GM19099 (cell line): ENCODE results near the gene C6orf136.

Experiments
- POLR2A ChIP-seq: IDR thresholded peaks from 3 replicates; pipeline ENCODE4 v1.6.1; 2011; ENCODE audit warnings: low read depth; ENCODE audit not compliant: insufficient read length; ENCODE audit errors: extremely low read depth

Gene C6orf136, protein sequence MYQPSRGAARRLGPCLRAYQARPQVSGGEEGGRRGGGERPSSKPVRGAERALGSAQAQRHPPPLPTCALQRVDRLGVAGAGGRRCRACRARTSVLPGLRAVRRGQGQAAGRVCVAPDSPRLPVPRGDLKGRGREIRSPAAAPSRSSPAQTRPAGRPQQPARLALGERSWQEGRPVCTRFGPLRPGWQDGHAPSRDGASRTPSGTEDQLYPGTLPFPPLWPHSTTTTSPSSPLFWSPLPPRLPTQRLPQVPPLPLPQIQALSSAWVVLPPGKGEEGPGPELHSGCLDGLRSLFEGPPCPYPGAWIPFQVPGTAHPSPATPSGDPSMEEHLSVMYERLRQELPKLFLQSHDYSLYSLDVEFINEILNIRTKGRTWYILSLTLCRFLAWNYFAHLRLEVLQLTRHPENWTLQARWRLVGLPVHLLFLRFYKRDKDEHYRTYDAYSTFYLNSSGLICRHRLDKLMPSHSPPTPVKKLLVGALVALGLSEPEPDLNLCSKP

DNA sequence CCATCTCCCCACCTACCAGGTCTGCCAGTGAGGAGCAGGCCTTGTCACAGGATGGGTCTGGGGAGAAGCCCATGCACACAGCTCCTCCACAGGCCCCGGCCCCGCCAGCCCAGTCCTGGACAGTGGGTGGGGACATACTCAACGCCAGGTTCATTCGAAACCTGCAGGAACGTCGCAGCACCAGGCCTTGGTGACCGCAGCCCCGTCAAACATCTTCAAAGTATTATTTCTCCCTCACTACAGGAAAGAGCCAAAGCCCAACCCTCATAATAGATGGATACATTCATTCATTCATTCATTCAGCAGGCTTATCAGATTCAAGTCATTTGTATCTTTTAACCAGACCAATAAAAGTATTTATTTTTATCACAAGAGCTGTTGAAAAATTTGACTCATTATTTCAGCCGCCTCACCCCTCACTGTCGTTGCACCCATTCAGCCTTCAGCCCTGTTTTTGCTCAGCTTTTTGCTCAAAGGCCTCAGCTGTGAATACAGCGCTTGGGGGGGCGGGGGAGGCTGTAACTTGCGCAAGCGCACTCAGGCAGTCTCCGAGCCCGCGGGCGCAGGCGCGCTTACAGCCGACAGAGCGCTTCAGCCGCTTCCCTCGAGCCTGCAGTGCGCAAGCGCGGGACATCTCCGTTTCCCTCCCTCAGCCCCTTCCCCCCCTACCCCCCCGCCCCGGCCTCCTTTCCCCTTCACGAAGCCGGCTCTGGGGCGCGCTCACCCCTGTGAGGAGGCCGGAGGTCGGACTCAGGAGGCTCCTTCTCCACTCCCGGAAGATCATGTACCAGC lies at the start of gene C6orf136:
Gene C6orf136 (plus strand): TSS at position 684 of the 792 bp plus-strand sequence. CDS start 99 bp downstream, at position 783.
- no peak for TF ChIP-seq POLR2A

DNA sequence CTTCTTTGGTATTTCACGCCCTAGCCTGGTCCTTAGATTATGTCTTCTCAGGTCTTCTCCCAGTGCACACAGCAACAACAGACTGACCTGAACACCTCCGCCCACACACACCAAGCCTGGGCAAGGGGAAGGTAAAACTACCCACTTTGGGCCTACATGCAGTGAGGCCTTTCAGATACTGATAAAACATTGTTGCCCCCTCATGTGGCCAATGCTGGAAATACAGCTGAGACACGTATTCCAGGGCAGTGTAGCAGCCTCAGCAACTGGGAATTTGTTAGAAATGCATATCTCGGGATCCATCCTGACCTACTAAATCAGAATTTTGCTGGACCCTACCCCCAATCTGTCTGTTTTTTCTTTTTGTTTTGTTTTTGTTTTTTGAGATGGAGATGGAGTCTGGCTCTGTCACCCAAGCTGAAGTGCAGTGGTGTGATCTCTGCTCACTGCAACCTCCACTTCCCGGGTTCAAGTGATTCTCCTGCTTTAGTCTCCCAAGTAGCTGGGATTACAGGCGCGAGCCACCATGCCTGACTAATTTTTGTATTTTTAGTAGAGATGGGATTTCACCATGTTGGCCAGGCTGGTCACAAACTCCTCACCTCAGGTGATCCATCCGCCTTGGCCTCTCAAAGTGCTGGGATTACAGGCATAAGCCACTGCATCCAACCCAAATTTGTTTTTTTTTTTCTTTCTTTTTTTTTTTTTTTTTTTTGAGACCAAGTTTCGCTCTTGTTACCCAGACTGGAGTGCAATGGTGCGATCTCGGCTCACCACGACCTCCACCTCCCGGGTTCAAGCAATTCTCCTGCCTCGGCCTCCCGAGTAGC lies 49.4 kb upstream of the C6orf136 start:
- TF ChIP-seq POLR2A, result peak; percentile 30

DNA sequence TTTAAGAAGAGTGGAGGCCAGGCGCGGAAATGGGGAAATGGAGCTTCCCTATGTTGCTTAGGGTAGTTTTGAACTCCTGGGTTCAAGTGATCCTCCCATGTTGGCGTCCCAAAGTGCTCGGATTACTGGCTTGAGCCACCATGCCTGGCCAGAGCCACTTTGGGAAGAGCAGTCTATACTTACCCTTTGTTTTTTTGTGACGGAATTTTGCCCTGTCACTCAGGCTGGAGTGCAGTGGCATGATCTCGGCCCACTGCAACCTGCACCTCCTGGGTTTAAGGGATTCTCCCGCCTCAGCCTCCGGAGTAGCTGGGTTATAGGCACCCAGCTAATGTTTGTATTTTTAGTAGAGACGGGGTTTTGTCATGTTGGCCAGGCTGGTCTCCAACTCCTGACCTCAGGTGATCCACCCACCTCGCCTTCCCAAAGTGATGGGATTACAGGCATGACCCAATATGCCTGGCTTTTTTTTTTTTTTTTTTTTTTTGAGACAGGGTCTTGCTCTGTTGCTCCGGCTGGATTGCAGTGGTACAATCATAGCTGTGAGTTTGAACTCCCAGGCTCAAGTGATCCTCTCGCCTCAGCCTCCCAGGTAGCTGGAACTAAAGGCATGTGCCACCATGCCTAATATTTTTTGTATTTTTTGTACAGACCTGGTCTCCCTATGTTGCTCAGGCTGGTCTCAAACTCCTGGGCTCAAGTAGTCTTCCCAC lies 47.9 kb upstream of the C6orf136 start:
- no peak for TF ChIP-seq POLR2A

DNA sequence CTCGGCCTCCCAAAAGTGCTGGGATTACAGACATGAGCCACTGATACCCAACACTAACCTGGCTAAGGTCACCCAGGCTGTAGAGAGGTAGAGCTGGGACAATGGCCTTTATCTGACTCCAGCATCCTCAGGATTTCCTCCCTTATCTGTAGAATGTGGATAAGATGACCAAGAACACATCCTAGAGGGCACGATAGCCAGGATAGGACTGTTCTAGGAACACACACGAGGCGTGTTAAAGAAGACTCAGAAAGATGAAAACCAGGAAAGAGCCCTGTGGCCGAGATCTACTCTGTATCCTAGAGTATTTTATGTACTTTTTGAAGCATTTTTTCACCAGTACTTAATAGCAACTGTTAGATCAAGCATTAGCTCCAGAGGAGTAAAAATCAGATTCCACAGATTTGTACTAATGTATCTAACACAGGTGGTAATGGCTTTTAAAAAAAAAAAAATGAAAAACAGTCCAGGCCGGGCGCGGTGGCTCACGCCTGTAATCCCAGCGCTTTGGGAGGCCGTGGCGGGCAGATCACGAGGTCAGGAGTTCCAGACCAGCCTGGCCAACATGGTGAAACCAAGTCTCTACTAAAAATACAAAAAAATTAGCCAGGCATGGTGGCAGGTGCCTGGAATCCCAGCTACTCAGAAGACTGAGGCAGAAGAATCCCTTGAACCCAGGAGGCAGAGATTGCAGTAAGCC lies 47.2 kb upstream of the C6orf136 start:
- no peak for TF ChIP-seq POLR2A

DNA sequence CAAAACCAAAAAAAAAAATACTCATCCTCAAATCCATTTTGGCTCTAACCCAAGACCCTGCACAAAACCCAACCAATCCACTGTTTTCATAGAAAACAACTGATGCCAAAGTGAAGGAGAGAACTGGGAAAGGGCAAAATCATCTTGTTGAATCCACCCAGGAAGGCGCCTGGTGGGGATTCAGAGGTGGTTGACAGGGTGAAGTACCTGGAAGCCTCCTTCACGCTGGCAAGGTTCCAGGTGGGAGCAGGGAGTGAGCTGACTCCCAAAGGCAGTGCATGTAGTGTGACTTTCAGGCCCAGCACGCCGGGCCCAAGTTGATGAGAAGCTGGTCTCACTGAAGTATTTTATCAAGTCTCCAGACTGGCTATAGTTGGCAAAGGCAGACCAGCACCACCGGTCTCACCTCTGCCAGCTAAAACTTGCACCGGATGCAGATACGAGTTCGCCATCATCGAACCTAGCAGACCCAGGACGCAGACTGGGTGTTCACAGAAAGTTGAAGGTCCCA lies 46.4 kb upstream of the C6orf136 start:
- peak; percentile 20 for TF ChIP-seq POLR2A

DNA sequence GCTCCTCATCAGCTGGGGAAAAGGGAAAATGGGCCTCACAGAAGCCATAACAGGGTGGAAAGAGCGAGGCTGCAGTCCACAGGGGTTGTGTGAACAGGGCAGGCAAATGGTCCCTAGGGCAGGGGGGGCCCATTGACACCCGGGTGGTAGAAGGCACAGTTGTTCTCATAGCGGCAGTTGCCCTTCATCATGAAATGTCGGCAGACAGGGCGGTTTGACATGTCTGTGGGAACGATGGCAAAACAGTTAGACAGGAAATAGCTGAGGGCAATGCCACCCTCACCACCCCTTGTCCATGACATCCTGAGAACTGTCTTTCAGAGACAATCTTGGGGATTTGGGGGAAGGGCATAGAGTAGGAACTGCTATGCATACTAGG lies 45.5 kb upstream of the C6orf136 start:
- TF ChIP-seq POLR2A, result no peak

DNA sequence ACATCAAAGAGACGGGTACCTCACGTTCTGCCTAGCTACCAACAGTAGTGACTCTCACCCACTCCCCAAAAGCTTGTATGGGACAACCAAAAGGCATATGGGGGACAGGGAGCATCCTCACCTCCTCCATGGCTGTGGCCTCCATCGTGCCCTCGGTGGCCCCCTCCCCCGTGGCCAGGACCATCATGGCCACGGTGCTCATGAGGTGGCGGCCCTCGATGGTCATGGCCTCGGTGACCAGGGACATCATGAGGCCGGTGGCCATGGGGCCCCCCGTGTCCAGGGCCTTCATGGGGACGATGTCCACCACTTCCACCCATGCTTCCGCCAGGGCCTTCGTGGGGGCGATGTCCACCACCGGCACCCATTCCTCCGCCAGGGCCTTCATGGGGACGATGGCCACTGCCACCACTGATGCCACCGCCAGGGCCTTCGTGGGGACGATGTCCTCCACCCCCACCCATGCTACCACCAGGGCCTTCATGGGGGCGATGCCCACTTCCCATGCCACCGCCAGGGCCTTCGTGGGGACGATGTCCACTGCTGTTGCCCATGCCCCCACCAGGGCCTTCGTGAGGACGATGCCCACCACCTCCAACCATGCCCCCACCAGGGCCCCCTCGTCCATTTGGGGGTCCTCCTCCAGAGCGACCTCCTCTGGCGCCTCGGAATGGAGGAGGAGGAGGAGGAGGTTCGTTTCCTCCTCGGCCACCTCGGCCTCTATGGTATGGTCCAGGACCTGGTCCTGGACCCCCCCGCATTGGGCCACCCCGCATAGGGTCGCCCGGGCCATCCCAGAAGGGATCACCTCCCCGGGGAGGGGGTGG lies 44.9 kb upstream of the C6orf136 start:
- TF ChIP-seq POLR2A, result no peak

DNA sequence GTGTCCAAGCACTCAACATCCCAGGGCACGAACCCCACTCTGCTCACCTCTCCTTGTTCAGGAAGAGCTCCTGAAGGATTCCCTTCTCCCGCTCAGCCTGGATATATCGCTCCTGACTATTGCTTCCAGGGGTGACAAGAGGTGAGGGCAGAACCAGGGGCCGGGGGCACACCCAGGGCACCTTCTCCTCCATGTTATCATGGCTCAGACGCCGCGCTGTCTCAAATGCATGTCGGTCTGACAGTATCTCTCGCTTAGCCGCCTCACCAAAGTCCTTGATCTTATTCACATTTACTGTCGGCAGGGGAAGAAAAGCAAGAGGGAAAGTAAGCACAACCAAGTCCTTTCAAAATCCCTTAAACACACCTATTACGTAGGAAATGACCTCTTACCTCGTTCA lies 43.0 kb upstream of the C6orf136 start:
- no peak for TF ChIP-seq POLR2A

DNA sequence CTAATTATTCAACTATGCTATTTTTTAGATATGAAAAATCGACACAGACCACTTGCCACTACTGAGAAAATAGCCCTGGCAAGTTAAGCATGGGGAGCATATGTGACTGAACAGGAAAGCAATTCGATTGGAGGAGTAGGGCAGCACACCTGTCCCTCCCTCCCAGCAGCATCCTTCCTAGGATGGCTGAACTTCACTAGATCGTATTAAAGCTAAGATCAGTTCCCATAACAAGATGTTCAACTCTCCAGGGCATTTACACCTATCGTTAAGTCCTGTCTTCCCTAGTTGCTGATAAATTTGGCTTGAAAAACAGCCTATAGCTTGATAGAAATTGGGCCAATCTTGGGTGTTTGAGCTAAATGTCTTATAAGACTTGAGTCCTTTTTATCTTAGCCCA lies 36.9 kb upstream of the C6orf136 start:
- peak; percentile 20 for TF ChIP-seq POLR2A

DNA sequence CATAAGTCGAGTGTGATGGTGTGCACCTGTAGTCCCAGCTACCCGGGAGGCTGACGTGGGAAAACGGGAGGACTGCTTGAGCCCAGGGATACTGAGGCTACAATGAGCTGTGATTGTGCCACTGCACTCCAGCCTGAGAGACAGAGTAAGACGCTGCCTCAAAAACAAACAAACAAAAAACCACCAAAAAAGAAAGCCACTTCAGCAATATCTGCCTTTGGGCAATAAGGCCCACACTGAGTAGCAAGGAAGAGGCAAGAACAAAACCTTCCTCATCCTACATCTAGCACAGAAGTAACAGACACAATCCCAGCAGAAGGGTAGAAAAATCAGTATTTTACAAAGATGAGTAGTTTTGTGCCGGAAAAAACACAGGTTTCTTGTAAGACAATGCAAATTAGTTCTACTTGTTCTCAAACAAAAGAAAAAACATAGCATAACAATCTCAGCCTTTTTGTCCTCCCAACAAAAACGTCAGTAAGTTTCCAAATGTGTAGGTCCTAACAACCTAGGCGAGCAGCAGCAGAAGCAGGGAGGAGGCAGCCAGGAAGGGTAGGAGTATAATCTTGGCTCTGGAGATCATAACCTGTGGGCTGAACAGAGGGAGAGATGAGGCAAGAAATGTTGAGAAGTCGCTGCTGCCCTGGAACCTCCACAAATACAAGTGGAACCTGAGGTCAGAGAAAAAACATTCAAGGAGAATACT lies 35.6 kb upstream of the C6orf136 start:
- no peak for TF ChIP-seq POLR2A

DNA sequence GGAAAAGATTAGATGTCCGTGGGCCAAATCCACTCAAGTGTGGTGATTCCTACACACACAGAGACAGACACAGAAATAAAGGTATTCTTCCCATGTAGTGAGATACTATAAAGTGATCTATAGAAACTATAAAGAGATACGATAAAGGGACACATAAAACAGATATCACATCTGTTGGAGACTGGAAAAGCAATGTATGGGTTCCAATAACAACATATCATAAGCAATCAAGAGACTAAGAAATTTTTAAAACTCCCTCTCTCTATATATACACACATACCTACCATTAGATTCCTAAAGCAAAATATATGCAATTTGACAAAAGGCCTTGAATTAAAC lies 35.1 kb upstream of the C6orf136 start:
- no peak for TF ChIP-seq POLR2A

DNA sequence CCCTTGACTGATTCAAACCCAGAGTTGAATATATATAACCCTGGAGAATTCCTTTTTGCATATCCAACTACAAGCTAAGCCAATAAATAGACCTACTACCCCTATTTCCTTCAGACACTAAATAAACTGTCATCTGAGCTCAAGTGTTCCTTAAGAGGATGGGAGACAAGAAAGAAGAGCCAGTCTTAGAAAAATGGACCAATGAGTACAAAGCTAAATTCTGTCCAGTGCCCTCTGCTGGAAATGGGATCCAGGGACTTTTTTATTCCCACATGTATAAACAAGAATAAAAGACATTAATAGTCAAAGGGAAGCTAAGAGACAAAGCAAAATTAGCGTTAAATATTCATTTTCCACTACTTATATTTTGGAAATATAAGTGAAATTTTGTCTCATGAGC lies 34.7 kb upstream of the C6orf136 start:
- TF ChIP-seq POLR2A, result no peak
